SK-N-SH (cell line): ENCODE data around the gene CDH4. TPM values are rescaled to one million over a fixed set of nuclear protein-coding genes. Genes with fewer than 3 reads are reported as not detected.

Experiments
- CTCF ChIA-PET: fragments of 300-600, 350-600 bp; formaldehyde crosslinking; extraction: SDS; loops from one replicate; lab custom pipeline; 2021; lab: Yijun Ruan, JAX
- POLR2A ChIA-PET: fragments of 350-600 bp; sonication (Branson Sonifier 250); formaldehyde crosslinking; extraction: SDS; loops from one replicate; lab custom pipeline; 2020; ENCODE audit warnings: antibody characterized with exemption, inconsistent platforms; lab: Yijun Ruan, JAX
- DNase-seq: peaks from one replicate; pipeline ENCODE4 v3.0.0; 2012
- H2AFZ ChIP-seq: fragments of 200-600 bp; sonication (generic); 2 replicates; pipeline ENCODE4 v1.8.1; 2016; ENCODE audit warnings: antibody characterized with exemption, mild to moderate bottlenecking, low read depth
- H3F3A ChIP-seq: fragments of 200-600 bp; sonication (generic); replicated peaks from 2 replicates; pipeline ENCODE3; 2016; ENCODE audit warnings: antibody characterized with exemption, mild to moderate bottlenecking; ENCODE audit not compliant: insufficient read depth
- H3K27ac ChIP-seq, 2 experiments: fragments of 200-500 bp in 1 of 2; fragments of 200-600 bp in 1 of 2; sonication (Bioruptor generic) in 1 of 2; sonication (generic), shearing (Covaris generic) in 1 of 2; 2 replicates each; pipeline versions ENCODE4 v1.5.1 to v1.6.1; 2014 to 2016; ENCODE audit warnings: low read depth in 2 of 2, inconsistent platforms in 1 of 2, low read length in 1 of 2, mild to moderate bottlenecking in 1 of 2, mixed read lengths in 1 of 2
- H3K27me3 ChIP-seq: fragments of 200-600 bp; sonication (generic), shearing (Covaris generic); 2 replicates; pipeline ENCODE4 v1.6.1; 2016; ENCODE audit warnings: mixed run types; ENCODE audit not compliant: insufficient read depth
- H3K36me3 ChIP-seq, 2 experiments: fragments of 200-500 bp in 1 of 2; fragments of 200-600 bp in 1 of 2; sonication (Bioruptor generic) in 1 of 2; sonication (generic) in 1 of 2; replicated peaks in 1 of 2; 2 replicates each; pipeline versions ENCODE3 to v1.5.1; 2014 to 2016; ENCODE audit warnings: low read length in 1 of 2, mild to moderate bottlenecking in 1 of 2; ENCODE audit not compliant: insufficient read depth in 2 of 2, control insufficient read depth in 1 of 2
- H3K4me1 ChIP-seq, 2 experiments: fragments of 200-500 bp in 1 of 2; fragments of 200-600 bp in 1 of 2; sonication (Bioruptor generic) in 1 of 2; sonication (generic), shearing (Covaris generic) in 1 of 2; 2 replicates each; pipeline versions ENCODE4 v1.5.1 to v1.6.1; 2014 to 2016; ENCODE audit warnings: low read depth in 1 of 2, low read length in 1 of 2, mixed run types in 1 of 2; ENCODE audit not compliant: insufficient read depth in 2 of 2, control insufficient read depth in 1 of 2
- H3K4me2 ChIP-seq: fragments of 200-600 bp; sonication (generic), shearing (Covaris generic); 2 replicates; pipeline ENCODE4 v1.6.1; 2017; ENCODE audit warnings: mixed run types
- H3K4me3 ChIP-seq, 2 experiments: fragments of 200-500 bp in 1 of 2; fragments of 200-600 bp in 1 of 2; sonication (Bioruptor generic) in 1 of 2; sonication (generic), shearing (Covaris generic) in 1 of 2; 2 replicates each; pipeline versions ENCODE4 v1.5.1 to v1.8.1; 2014 to 2016; ENCODE audit warnings: low read depth in 2 of 2, inconsistent platforms in 1 of 2, low read length in 1 of 2, mild to moderate bottlenecking in 1 of 2, mixed read lengths in 1 of 2, moderate library complexity in 1 of 2
- H3K79me2 ChIP-seq: fragments of 200-600 bp; sonication (generic); 2 replicates; pipeline ENCODE4 v1.8.1; 2017; ENCODE audit warnings: mild to moderate bottlenecking; ENCODE audit not compliant: insufficient read depth
- H3K9ac ChIP-seq: fragments of 200-600 bp; sonication (generic); 2 replicates; pipeline ENCODE4 v1.6.1; 2017; ENCODE audit warnings: mixed run types
- H3K9me2 ChIP-seq: fragments of 200-600 bp; sonication (generic); 2 replicates; pipeline ENCODE4 v1.6.1; 2017; ENCODE audit warnings: mixed run types
- H3K9me3 ChIP-seq: fragments of 200-600 bp; sonication (generic); 2 replicates; pipeline ENCODE4 v1.6.1; 2017; ENCODE audit warnings: mixed run types, mild to moderate bottlenecking, moderate library complexity
- H4K20me1 ChIP-seq: fragments of 200-600 bp; sonication (generic); 2 replicates; pipeline ENCODE4 v1.6.1; 2017; ENCODE audit warnings: mild to moderate bottlenecking, mixed run types; ENCODE audit not compliant: insufficient read depth
- CHD2 ChIP-seq: fragments of 150-350 bp; IDR thresholded peaks from 2 replicates; pipeline ENCODE4 v1.6.1; 2018; ENCODE audit warnings: low read length; ENCODE audit not compliant: partially characterized antibody
- CTCF ChIP-seq: fragments of 200-600 bp; sonication (generic); IDR thresholded peaks from 2 replicates; pipeline ENCODE4 v1.6.1; 2017; ENCODE audit warnings: antibody characterized with exemption, mild to moderate bottlenecking, moderate library complexity
- GABPA ChIP-seq: IDR thresholded peaks from 2 replicates; pipeline ENCODE4 v1.4.0; 2012; ENCODE audit warnings: low read depth, mild to moderate bottlenecking
- GATA2 ChIP-seq: sonication (generic); formaldehyde crosslinking; IDR thresholded peaks from 2 replicates; pipeline ENCODE4 v1.5.0; 2020; ENCODE audit warnings: mild to moderate bottlenecking, missing genetic modification reagents
- MAX ChIP-seq: IDR thresholded peaks from 2 replicates; pipeline ENCODE4 v1.4.0; 2012; ENCODE audit warnings: low read depth
- NFIC ChIP-seq: IDR thresholded peaks from 2 replicates; pipeline ENCODE4 v1.4.0; 2012; ENCODE audit warnings: borderline replicate concordance
- PBX3 ChIP-seq: IDR thresholded peaks from 2 replicates; pipeline ENCODE4; 2012
- POLR2AphosphoS5 ChIP-seq: IDR thresholded peaks from 2 replicates; pipeline ENCODE4 v1.6.1; 2012; ENCODE audit warnings: low read depth, low read length
- RAD21 ChIP-seq: IDR thresholded peaks from 2 replicates; pipeline ENCODE4 v1.6.1; 2012; ENCODE audit warnings: mild to moderate bottlenecking, low read length
- SIN3A ChIP-seq: IDR thresholded peaks from 2 replicates; pipeline ENCODE4 v1.6.1; 2012; ENCODE audit warnings: low read depth, mild to moderate bottlenecking, low read length, moderate library complexity, borderline replicate concordance
- TAF1 ChIP-seq: IDR thresholded peaks from 2 replicates; pipeline ENCODE4 v1.6.1; 2012; ENCODE audit warnings: low read depth, mild to moderate bottlenecking, low read length, moderate library complexity, borderline replicate concordance
- USF1 ChIP-seq: IDR thresholded peaks from 2 replicates; pipeline ENCODE4 v1.4.0; 2012; ENCODE audit warnings: low read depth, borderline replicate concordance
- USF2 ChIP-seq: fragments of 150-350 bp; IDR thresholded peaks from 2 replicates; pipeline ENCODE4 v1.6.1; 2017; ENCODE audit warnings: antibody characterized with exemption, low read length, low read depth, borderline replicate concordance
- ZBTB33 ChIP-seq: IDR thresholded peaks from 2 replicates; pipeline ENCODE4 v1.4.0; 2012; ENCODE audit warnings: low read depth, borderline replicate concordance
- WGBS: methylation state at CpG from one replicate; pipeline ENCODE4 v1.1.6; 2017; ENCODE audit warnings: low lambda C conversion rate; 5-methylcytosine and 5-hydroxymethylcytosine counted together
- polyA plus RNA-seq, 3 experiments: library from polyadenylated mRNA; depleted of rRNA; stranded (reverse); fragments of >200 nt; gene quantifications; 2 replicates each; pipeline ENCODE4 v1.2.3, GENCODE V29; 2012

CDH4 gene
- polyA plus RNA-seq, 1 of the 3 experiments (the other 2 are of a cell fraction) = not detected

GRCh38 chr20:61256824-61257223, 4.8 kb downstream of the CDH4 start:
- WGBS = 40% methylated on average over 7 of the region's 7 CpGs
- TF ChIP-seq SIN3A (no peak), NFIC (no peak), MAX (no peak), GABPA (no peak), TAF1 (no peak), USF2 (no peak), POLR2AphosphoS5 (no peak), GATA2 (no peak), CTCF (no peak), USF1 (no peak), PBX3 (no peak), ZBTB33 (no peak), RAD21 (no peak), CHD2 (no peak)
- TF ChIP-seq, all 33 proteins: peak for 0
- Histone ChIP-seq H3K27me3 (no peaks in the 10 kb centered on the region), H3K4me3 (no peak overlapping the region), H3K9ac (no peak overlapping the region), H3F3A (no peaks in the 10 kb centered on the region), H3K4me1 (no peaks in the 10 kb centered on the region; a peak in 1 of 4 replicates), H3K4me2 (no peak overlapping the region), H2AFZ (no peak overlapping the region), H3K27ac (no peak overlapping the region), H3K79me2 (no peaks in the 10 kb centered on the region), H3K9me2 (no peaks in the 10 kb centered on the region), H3K36me3 (no peaks in the 10 kb centered on the region), H4K20me1 (no peaks in the 10 kb centered on the region), H3K9me3 (no peaks in the 10 kb centered on the region)
- POLR2A ChIA-PET = no interaction called here
- CTCF ChIA-PET = interaction anchor here (1.2 kb wide), 1 partner anchor 28 kb away, joined by 3 read pairs; no protein-coding TSS in a partner anchor
- no peak for DNase-seq
